Liver (tissue), 3 donors: ENCODE data around the gene CCDC144A.

Experiments
- ATF3 ChIP-seq: IDR thresholded peaks from 2 replicates; pipeline ENCODE4 v1.6.1; 2016; ENCODE audit warnings: antibody characterized with exemption
- CTCF ChIP-seq: fragments of 150-350 bp; IDR thresholded peaks from 2 replicates; pipeline ENCODE4 v1.5.1; 2017; ENCODE audit warnings: improper control_type of control experiment, low read depth, low read length; ENCODE audit not compliant: missing input control
- EGR1 ChIP-seq, 2 donors: IDR thresholded peaks; 2 replicates each; pipeline ENCODE4 v1.6.1; 2016 to 2018; ENCODE audit warnings: antibody characterized with exemption in 2 of 2, low read depth in 2 of 2
- FOXA2 ChIP-seq: IDR thresholded peaks from 2 replicates; pipeline ENCODE4 v1.6.1; 2016; ENCODE audit warnings: antibody characterized with exemption
- GABPA ChIP-seq, 2 donors: IDR thresholded peaks in 1 of 2; conservative IDR thresholded peaks in 1 of 2; 2 replicates each; pipeline ENCODE4 v1.6.1; 2016; ENCODE audit warnings: antibody characterized with exemption in 2 of 2, mild to moderate bottlenecking in 1 of 2, moderate library complexity in 1 of 2
- JUND ChIP-seq, 2 donors: IDR thresholded peaks; 2 replicates each; pipeline ENCODE4 v1.6.1; 2016; ENCODE audit warnings: antibody characterized with exemption in 2 of 2
- MAX ChIP-seq: IDR thresholded peaks from 2 replicates; pipeline ENCODE4 v1.6.1; 2016; ENCODE audit warnings: antibody characterized with exemption
- NR2F2 ChIP-seq: IDR thresholded peaks from 2 replicates; pipeline ENCODE4 v1.6.1; 2016; ENCODE audit warnings: antibody characterized with exemption
- RAD21 ChIP-seq, 2 donors: IDR thresholded peaks; 2 replicates each; pipeline ENCODE4 v1.6.1; 2016; ENCODE audit warnings: antibody characterized with exemption in 2 of 2, mild to moderate bottlenecking in 2 of 2
- SP1 ChIP-seq: IDR thresholded peaks from 2 replicates; pipeline ENCODE4 v1.6.1; 2018; ENCODE audit warnings: antibody characterized with exemption, mild to moderate bottlenecking
- TAF1 ChIP-seq: conservative IDR thresholded peaks from 2 replicates; pipeline ENCODE4 v1.6.1; 2016; ENCODE audit warnings: antibody characterized with exemption, mild to moderate bottlenecking
- YY1 ChIP-seq: IDR thresholded peaks from 2 replicates; pipeline ENCODE4 v1.6.1; 2016; ENCODE audit warnings: antibody characterized with exemption, mild to moderate bottlenecking
- ZBTB33 ChIP-seq: IDR thresholded peaks from 2 replicates; pipeline ENCODE4 v1.6.1; 2016; ENCODE audit warnings: antibody characterized with exemption
- TF ChIP-seq, protein P1 (sequence below): IDR thresholded peaks from 2 replicates; pipeline ENCODE4 v1.6.1; 2016; ENCODE audit warnings: antibody characterized with exemption, mild to moderate bottlenecking
- donor health status: healthy.
- donor health status: healthy.

- TF ChIP-seq YY1 (no peak), CTCF (no peak), NR2F2 (no peak), FOXA2 (no peak), RAD21 (IDR thresholded peaks at IDR 0.05) (no peak), SP1 (no peak), TAF1 (no peak), GABPA (IDR thresholded peaks at IDR 0.05 in 1 of 2, conservative IDR thresholded peaks at IDR 0.05 in 1 of 2) (no peak), JUND (IDR thresholded peaks at IDR 0.05) (no peak), MAX (no peak), ATF3 (no peak), EGR1 (IDR thresholded peaks at IDR 0.05; ENCODE audit: low read depth in 2 of 2) (no peak), ZBTB33 (no peak)
- TF ChIP-seq, protein P1, sequence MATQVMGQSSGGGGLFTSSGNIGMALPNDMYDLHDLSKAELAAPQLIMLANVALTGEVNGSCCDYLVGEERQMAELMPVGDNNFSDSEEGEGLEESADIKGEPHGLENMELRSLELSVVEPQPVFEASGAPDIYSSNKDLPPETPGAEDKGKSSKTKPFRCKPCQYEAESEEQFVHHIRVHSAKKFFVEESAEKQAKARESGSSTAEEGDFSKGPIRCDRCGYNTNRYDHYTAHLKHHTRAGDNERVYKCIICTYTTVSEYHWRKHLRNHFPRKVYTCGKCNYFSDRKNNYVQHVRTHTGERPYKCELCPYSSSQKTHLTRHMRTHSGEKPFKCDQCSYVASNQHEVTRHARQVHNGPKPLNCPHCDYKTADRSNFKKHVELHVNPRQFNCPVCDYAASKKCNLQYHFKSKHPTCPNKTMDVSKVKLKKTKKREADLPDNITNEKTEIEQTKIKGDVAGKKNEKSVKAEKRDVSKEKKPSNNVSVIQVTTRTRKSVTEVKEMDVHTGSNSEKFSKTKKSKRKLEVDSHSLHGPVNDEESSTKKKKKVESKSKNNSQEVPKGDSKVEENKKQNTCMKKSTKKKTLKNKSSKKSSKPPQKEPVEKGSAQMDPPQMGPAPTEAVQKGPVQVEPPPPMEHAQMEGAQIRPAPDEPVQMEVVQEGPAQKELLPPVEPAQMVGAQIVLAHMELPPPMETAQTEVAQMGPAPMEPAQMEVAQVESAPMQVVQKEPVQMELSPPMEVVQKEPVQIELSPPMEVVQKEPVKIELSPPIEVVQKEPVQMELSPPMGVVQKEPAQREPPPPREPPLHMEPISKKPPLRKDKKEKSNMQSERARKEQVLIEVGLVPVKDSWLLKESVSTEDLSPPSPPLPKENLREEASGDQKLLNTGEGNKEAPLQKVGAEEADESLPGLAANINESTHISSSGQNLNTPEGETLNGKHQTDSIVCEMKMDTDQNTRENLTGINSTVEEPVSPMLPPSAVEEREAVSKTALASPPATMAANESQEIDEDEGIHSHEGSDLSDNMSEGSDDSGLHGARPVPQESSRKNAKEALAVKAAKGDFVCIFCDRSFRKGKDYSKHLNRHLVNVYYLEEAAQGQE, result no peak
Measured at GRCh38 chr17:16814439-16814838, 124.4 kb downstream of the CCDC144A start.
